Midbrain (tissue), 1 donor: ENCODE data around the gene GPR89B.
"Not testable (repeated sequence)": the region's sequence is repeated elsewhere in the genome, so short reads cannot be mapped to it uniquely, and the experiment has no call there.

Source experiments
- DNase-seq: peaks from one replicate; lab custom pipeline; 2025; lab: John Stamatoyannopoulos, UW

Gene GPR89B

DNA sequence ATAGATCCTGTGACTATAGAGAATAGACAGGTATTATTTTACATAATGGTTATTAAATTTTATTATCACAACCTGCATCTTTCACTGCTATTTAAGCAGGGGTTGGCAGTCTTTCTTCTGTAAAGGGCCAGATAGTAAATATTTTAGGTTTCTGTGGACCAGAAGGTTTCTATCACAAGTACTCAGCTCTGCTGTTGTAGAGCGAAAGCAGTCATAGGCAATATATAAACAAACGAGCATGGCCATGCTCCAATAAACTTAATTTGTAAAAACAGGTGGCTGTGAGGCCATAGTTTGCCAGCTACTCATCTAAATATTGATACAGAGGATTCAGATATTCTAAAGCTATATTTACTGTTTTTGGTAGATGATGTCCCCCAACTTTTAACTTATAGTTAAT, 12.2 kb downstream of the GPR89B start:
- DNase-seq: not testable (repeated sequence)

DNA sequence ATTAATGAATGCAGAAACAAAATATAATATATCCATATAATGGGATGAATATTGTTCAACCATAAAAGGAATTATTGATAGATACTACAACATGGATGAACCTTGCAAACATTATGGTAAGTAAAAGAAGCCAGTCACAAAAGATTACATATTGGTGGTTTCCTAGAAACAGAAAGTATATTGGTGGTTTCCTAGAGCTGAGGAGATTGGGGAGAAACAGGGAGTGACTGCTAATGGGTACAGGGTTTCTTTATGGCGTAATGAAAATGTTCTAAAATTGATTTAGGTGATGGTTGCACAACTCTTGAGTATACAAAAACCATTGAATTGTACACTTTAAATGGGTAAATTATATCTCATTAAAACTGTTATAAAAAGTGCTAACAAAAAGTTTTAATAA, 14.3 kb downstream of the GPR89B start:
- not testable (repeated sequence) for DNase-seq

DNA sequence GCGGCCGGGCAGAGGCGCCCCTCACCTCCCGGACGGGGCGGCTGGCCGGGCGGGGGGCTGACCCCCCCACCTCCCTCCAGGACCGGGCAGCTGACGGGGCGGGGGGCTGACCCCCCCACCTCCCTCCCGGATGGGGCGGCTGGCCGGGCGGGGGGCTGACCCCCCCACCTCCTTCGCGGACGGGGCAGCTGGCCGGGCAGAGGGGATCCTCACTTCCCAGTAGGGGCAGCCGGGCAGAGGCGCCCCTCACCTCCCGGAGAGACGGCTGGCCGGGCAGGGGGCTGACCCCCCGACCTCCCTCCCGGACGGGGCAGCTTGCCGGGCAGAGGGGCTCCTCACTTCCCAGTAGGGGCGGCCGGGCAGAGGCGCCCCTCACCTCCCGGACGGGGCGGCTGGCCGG, 21.3 kb downstream of the GPR89B start:
- not testable (repeated sequence) for DNase-seq

DNA sequence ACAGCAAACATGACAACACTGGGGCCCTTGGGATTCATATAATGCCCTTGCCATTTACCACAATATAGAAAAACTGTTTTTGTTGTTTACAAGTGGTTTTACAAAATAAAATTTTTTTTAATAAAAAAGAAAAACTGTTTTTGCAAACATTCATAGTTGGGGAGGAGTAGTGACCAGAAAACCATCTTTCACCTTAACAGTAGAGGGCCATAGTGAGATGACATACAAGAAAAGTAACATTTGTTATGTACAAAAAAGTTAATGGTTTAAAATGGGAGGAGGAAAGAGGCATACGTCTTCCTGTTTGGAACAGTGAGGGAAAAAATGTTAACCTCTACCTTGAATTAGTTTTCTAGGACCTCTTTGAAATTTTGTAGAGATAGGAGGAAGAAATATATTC, 30.7 kb downstream of the GPR89B start:
- not testable (repeated sequence) for DNase-seq

DNA sequence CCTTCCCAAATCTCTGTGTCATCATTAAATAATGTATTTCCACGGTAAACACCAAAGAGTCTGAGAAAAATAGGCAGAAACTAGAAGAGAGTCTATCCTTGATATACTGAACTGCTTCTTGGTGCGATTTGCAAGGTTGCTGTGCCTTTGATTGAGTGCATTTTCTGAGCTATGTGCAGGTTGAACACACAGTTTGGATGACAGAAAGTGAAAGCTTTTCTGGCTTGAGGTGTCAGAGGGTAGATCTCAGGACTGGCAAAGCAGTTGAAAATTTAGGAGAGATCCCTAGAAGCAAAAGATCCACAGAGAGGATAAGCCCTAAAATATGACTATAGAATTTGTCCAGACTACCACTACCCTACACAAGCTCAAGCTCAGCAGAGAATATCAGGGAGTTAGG, 31.5 kb downstream of the GPR89B start:
- DNase-seq: not testable (repeated sequence)

DNA sequence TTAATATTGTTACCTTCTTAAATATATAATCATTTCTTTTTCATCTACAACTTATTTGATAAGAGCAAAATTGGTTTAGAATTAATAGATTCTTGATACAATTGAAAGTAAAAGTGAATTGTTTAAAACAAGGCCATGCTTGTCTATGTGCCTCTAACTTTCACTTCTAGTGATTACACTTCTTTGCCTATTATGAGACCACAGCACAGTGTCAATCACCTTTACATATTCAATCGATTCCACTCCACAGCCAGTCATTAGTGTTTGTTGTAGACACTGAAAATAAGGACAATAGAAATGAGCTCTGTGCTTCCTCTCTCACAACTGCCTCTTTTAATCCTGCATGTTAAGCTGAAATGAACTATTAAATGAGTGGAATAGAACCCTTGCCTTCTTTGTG, 36.4 kb downstream of the GPR89B start:
- not testable (repeated sequence) for DNase-seq

DNA sequence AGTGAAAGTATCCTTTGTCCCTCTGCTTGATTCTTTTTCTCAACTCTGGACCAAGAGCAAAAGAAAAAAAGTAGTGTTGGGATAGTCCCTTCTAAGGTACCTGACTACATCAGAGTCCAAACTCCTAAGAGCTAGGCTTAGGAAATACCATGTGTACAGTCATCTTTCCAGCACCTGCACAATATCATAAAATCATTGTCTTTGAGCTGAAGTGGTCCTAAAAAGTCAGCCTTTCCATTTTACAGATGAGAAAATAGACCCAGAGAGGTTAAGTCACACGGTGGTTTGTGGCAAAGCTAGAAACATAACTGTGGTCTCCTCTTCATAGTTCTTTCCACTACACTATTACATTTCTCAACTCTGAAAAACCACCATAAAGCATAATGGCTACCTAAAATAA, 38.4 kb downstream of the GPR89B start:
- not testable (repeated sequence) for DNase-seq

DNA sequence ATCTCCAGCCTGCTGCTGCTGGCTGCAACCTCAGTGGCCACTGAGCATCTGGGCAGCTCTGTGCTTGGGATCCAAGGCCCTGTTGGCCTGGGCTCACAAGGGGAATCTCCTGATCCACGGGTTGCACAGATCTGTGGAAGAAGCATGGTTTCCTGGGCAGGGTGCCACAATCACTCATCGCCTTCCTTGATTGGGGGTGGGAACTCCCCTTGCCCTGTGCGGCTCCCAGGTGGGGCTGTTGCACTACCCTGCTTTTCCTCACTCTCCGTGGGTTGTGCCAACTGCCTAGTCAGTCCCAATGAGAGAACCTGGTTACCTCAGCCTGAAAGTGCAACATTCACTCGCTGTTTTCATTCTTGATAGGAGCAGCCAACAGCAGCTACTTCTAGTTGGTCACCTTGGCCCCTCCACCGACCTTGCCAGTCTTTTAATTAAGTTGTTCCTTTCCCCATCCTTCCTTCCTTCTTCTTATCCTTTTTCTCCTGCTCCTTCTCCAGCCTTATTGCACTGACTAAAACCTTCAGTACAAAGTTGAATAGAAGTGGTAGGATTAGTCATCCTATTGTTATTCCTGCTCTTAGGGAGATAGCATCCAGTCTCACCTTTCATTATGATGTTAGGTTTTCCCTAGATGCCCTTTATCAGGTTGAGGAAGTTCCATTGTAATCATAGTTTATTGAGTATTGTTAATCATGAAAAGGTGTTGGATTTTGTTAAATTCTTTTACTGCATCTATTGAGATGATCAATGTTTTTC, 50.9 kb downstream of the GPR89B start:
- DNase-seq: not testable (repeated sequence)

DNA sequence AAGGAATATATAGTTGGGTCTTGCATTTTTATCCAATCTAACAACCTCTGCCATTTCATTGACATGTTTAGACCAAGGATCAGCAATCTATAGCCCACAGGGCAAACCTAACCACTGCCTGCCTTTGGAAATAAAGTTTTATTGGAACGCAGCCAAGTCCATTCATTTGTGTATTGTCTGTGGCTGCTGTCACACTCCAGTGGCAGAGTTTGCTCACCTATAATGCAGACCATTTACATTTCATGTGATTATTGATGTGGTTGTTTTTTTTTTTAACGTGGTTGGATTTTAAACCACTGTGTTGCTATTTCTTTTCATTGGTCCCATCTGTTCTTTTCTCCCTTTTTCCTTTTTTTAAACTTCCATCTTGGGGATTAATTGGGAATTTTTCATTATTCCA, 57.2 kb downstream of the GPR89B start:
- not testable (repeated sequence) for DNase-seq

DNA sequence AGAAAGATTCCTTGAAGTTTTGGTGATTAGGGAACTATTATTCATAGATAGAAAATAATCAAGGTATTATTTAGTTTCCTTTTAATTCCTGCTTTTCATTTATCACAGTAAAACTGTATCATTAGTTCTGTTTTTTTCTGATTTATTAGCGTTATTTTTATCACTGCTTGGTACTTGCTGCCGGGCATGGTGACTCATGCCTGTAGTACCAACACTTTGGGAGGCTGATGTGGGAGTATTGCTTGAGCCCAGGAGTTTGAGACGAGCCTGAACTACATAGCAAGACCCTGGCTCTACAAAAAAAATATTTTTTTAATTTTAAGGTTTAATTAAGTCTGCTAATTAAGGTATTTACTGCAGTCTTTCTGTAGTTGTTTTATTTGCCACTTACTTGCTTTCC, 59.7 kb downstream of the GPR89B start:
- not testable (repeated sequence) for DNase-seq

DNA sequence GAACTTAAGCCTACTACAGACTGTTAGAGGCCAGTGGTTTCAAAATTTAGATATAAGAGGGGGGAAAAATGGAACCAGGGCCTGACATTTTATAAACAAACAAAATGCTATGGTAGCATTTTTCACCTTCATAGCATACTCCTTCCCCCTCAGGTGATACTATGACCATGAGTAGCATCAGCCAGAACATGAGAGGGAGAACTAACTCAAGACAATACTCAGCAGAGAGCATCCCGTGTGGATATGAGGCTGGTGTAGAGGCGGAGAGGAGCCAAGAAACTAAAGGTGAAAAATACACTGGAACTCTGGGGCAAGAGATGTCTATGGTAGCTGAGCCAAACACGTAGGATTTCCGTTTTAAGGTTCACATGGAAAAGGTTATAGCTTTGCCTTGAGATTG, 64.7 kb downstream of the GPR89B start:
- not testable (repeated sequence) for DNase-seq

DNA sequence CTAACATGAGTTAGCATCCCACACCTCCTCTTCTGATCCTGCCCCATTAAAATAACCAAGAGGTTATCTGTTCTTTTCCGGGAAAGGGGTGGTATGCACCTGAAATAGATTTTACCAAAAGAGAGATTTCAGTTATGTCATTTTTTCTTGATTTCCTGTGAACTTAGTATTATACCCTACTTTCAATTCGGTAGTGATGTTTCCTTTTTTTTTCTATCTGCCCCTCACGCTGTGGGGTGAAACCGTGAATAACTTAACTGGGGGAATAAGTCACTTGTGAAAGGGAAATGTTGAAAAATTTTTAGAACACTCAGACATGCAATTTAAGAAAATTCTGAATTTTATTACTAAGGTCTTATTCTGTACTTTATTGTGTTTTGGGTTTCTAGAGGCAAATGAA, 65.2 kb downstream of the GPR89B start:
- DNase-seq: not testable (repeated sequence)

DNA sequence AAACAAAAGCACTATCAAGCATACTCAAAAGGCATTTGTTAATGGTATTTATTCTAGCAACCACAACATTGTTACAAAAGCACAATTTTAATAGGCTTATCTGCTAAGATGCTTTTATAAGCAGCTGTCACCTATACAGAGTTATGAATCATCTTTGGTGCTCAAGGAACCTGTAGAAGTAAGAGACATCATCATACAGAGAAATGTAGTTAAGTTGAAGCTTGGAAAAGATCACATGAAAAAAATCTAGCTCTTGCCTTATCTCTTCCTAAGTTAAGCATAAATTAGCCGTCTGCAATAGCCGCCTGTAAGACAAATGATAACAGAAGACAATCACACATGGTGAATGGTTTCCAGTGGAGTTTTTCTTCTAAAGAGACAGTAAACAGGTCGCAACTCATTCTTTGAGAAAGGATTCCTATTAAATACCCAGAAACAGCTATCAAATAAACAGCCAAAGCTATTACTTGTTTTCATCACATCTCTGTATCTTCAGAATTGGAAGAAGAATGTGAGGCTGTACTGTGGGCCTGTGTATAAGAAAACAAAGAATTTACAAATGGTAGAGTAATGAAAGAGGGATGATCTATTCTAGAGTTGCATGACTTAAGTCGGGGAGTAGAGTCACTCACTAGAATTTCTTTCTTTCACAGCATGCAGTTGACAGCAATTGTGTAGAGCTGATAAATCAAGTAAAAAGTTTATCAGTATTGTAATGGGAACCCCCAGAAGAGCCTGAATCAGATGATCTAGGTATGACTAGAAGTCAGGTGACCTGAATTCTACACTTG, 65.8 kb downstream of the GPR89B start:
- not testable (repeated sequence) for DNase-seq

DNA sequence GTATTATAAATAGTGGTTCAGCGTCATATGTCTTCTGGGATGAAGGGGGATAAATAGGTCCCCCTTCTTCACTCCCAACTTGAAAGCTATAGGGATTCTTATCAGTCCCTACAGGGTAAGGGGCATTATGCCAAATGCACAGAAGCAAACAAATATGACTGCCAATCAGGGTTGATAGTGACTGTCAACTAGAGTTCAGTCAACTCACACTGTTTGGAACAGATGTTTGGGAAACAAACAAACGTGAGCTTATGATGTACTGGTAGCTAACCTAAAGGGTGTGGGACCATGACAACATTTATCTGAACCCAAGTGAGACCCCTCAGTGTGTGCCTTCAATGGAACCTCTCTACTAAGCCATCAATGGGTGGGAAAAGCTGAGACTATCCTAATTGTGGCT, 67.9 kb downstream of the GPR89B start:
- DNase-seq: not testable (repeated sequence)

DNA sequence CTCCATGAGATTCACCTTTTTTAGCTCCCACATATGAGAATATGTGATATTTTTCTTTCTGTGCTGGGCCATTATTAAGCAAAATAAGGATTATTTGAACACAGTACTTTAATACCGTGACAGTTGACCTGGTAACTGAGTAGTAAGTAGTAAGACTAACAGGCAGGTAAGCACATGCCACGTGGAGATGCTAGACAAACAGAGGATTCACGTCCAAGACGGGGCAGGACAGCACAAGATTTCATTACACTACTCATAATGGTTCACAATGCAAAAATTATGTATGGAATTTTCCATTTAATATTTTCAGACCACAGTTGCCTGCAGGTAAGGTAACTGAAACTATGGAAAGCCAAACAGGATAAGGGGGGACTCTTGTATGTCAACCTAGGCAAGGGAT, 79.5 kb downstream of the GPR89B start:
- DNase-seq: not testable (repeated sequence)

DNA sequence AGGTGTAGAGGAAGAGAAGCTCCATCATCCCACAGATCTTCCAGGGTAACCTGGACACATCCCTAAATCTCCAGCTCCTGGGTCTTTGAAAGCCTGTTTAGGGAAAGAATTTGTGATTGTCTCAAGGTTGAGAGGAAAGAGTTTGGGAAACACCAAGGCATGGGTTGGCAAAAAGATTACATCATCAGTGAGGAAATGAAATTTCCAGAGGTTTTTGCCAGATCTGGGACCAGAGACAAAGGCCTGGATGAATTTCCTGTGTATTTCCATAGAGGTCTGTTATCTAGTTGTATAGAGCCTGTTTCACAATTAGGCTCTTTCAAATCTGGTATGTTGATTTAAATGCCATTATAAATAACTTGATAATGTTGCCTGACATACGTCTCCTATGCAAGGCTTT, 82.3 kb downstream of the GPR89B start:
- DNase-seq: no peak

DNA sequence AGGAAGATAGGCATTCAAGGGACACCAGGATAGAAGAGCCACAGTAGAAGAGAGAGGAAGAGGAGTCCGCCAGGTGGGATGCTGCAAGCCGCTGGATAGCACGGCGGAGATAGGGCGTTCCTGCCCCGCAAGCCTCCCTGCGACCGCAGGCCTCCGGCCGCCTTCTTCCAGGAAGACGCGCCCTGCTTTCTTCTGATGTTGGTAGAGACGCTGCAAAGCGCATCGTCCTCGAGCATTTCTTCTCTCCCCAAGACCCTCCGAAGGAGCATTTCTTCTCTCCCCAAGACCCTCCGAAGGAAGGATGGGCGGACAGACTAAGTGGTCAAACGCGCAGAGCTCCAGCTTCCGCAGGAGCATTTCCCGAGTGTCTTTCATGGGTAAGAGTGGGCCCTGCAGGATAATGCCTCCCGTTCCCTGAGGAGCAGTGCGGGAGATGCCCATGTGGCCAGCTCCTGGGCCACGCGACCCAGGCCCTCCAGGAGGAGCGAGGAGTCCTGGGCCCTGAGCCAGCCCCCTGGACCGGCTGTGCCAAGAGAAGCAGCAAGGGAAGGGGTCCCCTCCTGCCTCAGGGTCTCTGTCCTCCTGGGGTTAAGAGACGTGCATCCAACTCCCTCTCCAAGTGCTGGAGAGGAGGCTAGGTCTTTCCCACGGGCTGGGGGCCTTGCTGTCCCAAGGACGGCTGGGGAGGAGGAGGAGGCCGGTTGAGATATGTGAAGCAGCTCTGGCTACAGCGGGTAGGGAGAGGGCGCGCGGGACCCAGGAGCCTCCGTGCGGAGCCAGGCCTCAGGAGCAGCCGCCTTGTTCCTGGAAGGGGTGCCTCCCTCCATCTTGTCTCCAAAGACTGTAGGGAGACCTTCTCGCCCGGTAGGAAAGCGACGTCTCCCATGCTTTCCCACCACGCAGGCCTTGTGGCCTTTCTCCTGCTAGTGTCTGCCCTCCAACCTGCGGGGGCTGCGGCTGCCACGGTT, 85.2 kb downstream of the GPR89B start:
- not testable (repeated sequence) for DNase-seq

DNA sequence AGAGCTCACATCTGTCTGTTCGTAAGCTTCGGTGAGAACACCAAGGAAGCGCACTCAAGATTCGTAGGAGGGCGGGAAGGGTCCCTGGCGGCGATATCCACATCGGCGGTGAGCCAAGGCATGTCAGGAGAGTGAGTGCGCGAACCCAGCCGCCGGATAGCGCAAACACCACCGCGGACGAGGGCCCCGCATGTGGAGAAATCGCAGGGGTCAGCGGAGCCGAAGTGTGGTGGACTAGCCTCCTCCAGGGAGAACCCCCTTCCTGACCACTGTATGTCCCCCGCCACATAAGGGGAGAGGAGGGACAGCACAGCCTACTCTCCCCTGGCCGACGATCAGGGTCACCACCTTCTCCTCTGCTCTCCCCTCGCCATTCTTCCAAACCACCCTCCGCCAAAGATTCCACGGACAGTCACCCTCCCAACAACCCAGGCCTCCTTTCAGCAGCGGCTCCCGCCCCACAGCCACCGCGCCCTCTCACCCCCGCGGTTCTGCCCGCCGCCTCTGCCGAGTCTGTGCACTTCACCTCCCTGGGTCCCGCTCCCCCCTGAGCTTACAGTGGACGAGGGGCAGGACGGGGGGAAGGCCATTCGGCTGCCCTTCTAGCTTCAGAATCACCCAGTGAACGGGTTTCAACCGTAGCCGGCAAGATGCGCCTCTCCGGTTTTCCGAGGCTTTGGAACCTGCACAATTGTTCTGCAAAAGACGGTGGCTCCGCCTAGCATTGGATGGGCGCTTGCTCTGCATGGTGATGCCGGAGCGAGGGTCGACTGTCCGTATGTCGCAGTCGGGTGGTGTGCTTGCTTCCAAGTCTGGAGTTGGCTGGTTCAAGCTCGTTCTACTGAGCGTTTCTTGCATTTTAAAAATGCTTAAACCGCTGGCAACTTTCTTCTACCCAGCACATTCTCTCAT, 86.3 kb downstream of the GPR89B start:
- DNase-seq: not testable (repeated sequence)

DNA sequence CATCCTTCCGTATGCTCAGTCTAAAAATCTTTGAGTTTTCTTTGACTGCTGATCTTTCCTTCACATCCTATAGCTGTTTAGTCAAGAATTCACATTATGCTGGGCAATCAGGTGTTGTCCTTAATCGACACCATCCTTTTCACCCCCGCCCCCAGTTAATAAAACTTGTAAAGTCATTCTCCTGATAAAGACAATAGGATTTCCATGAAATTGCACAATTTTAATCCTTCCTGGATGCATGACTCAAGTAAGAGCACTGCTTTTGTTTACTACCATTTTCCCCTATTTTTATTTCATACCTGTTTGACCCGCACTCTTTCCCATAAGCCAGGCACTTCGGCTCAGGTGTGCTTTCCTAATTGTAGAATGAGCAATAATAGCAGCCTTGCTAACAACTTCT, 96.7 kb downstream of the GPR89B start:
- DNase-seq: not testable (repeated sequence)

DNA sequence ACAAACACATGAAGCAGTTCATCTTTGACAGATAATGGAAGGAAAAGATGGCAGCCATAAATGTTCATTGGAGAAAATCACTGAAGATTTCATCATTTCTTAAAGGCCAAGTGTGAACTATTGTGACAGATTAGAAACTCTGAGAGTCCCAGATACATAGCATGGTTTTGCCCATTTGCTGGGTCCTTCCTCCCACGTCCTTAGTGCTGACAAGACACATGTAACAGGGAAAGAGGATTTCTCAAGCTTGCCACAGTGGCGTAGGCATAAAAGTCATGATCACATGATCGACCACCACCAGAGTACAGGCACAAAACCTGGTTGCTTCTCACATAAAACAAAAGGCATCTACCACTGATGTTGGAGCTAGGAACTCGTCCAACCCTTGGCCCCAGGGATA, 98.8 kb downstream of the GPR89B start:
- DNase-seq: not testable (repeated sequence)

DNA sequence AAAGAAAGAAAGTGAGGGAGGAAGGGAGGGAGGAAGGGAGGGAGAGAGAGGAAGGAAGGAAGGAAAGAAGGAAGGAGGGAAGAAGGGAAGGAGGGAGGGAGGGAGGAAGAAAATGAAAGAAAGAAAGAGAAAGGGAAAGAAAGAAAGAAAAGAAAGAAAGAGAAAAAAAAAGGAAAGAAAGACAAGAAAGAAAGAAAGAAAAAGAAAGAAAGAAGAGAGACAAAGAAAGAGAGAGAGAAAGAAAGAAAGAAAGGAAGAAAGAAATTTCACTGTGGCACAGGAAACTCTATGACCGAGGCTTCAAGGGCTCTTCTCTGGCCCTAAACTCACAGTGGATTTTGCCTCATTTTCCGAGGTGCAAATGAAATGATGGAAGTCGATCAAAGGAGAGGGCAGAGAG, 104.0 kb downstream of the GPR89B start:
- DNase-seq: not testable (repeated sequence)
